Fibroblast of mammary gland (primary cell): ENCODE data around the gene VCAN.
A peak's percentile ranks its signal among the peaks of the same experiment; 100 is the strongest.

ENCODE experiments used
- DNase-seq: peaks from one replicate; pipeline ENCODE4 v3.0.0-alpha.2; 2010; ENCODE audit warnings: low read depth
- H3K4me3 ChIP-seq: 2 replicates; pipeline ENCODE4 v1.5.1; 2011; ENCODE audit warnings: low read depth, mild to moderate bottlenecking, low read length, moderate library complexity; ENCODE audit not compliant: control insufficient read depth
- CTCF ChIP-seq: conservative IDR thresholded peaks from 2 replicates; pipeline ENCODE4 v1.5.1; 2011; ENCODE audit warnings: low read depth, low read length, inconsistent platforms; ENCODE audit not compliant: control insufficient read depth, insufficient read depth

Gene VCAN

GRCh38 chr5:83538786-83539462 lies 67.4 kb downstream of the VCAN start:
- H3K4me3 ChIP-seq: no peak overlapping the region
- no peak for DNase-seq
- TF ChIP-seq CTCF: no peak

- TF ChIP-seq CTCF: no peak
- no peak for DNase-seq
- H3K4me3 ChIP-seq: no peak overlapping the region
Measured at GRCh38 chr5:83539463-83539790, 67.9 kb downstream of the VCAN start.

GRCh38 chr5:83540105-83540504 lies 68.6 kb downstream of the VCAN start:
- no peak overlapping the region for H3K4me3 ChIP-seq
- no peak for TF ChIP-seq CTCF
- peak; percentile 49 for DNase-seq

GRCh38 chr5:83540783-83541182 lies 69.2 kb downstream of the VCAN start:
- TF ChIP-seq CTCF: no peak
- DNase-seq: no peak
- H3K4me3 ChIP-seq: no peak overlapping the region

GRCh38 chr5:83542839-83543238 lies 71.3 kb downstream of the VCAN start:
- H3K4me3 ChIP-seq: no peak overlapping the region
- DNase-seq: no peak
- TF ChIP-seq CTCF: no peak

- TF ChIP-seq CTCF: no peak
- DNase-seq: no peak
- H3K4me3 ChIP-seq: no peak overlapping the region
Measured at GRCh38 chr5:83543898-83544297, 72.4 kb downstream of the VCAN start.

- no peak for TF ChIP-seq CTCF
- no peak for DNase-seq
- no peak overlapping the region for H3K4me3 ChIP-seq
Measured at GRCh38 chr5:83547161-83547560, 75.6 kb downstream of the VCAN start.
